Body of pancreas (tissue), 4 donors: ENCODE measurements around the gene TPD52L1.

Experiments
- CTCF ChIP-seq, 7 experiments: fragments of 450-650 bp in 4 of 7; fragments of 200-600 bp in 3 of 7; sonication (generic) in 3 of 7; IDR thresholded peaks; one replicate each; pipeline ENCODE4 v1.5.1; 2016 to 2019; ENCODE audit warnings: antibody characterized with exemption in 7 of 7
- POLR2A ChIP-seq, 3 donors: fragments of 450-650 bp; IDR thresholded peaks; one replicate each; pipeline ENCODE4 v1.6.1; 2016; ENCODE audit warnings: antibody characterized with exemption in 3 of 3, mild to moderate bottlenecking in 2 of 3

- TF ChIP-seq POLR2A (IDR thresholded peaks at IDR 0.05): no peak
- TF ChIP-seq CTCF (IDR thresholded peaks at IDR 0.05): peak; percentile 60 to 86 (median 77)
Observed at GRCh38 chr6:125310994-125311649, 157.5 kb downstream of the TPD52L1 start.
